DOHH2 (cell line): ENCODE data around the gene CCDC194.

Experiments used
- H3F3A ChIP-seq: fragments of 200-600 bp; sonication (generic), shearing (Covaris generic); 2 replicates; pipeline ENCODE4 v1.6.0; 2016; ENCODE audit warnings: antibody characterized with exemption, mild to moderate bottlenecking; ENCODE audit not compliant: control insufficient read depth, insufficient read depth
- H3K27ac ChIP-seq: fragments of 200-600 bp; sonication (generic); 2 replicates; pipeline ENCODE4 v1.5.1; 2014; ENCODE audit warnings: low read depth, mild to moderate bottlenecking, low read length, moderate library complexity
- H3K27me3 ChIP-seq: fragments of 200-600 bp; sonication (generic); 2 replicates; pipeline ENCODE4 v1.6.1; 2014; ENCODE audit warnings: mild to moderate bottlenecking, low read length, mixed read lengths; ENCODE audit not compliant: control insufficient read depth
- H3K36me3 ChIP-seq: fragments of 200-600 bp; sonication (generic); 2 replicates; pipeline ENCODE4 v1.6.1; 2014; ENCODE audit warnings: mild to moderate bottlenecking, low read length, moderate library complexity, mixed read lengths; ENCODE audit not compliant: control insufficient read depth
- H3K4me1 ChIP-seq: fragments of 200-600 bp; sonication (generic); 2 replicates; pipeline ENCODE4 v1.6.1; 2014; ENCODE audit warnings: mild to moderate bottlenecking, low read length, mixed read lengths; ENCODE audit not compliant: control insufficient read depth
- H3K4me2 ChIP-seq: fragments of 200-600 bp; sonication (generic); 2 replicates; pipeline ENCODE4 v1.6.0; 2014; ENCODE audit warnings: mild to moderate bottlenecking, low read length, moderate library complexity
- H3K4me3 ChIP-seq: fragments of 200-600 bp; sonication (generic); 2 replicates; pipeline ENCODE4 v1.5.1; 2014; ENCODE audit warnings: mild to moderate bottlenecking, low read length, mixed read lengths
- H3K79me2 ChIP-seq: fragments of 200-600 bp; sonication (generic); 2 replicates; pipeline ENCODE4 v1.6.1; 2014; ENCODE audit warnings: mild to moderate bottlenecking, low read length, mixed read lengths; ENCODE audit not compliant: control insufficient read depth
- H3K9me2 ChIP-seq: fragments of 200-600 bp; sonication (generic); replicated peaks from 2 replicates; pipeline ENCODE4 v1.6.1; 2014; ENCODE audit warnings: mild to moderate bottlenecking, low read length, mixed read lengths; ENCODE audit not compliant: control insufficient read depth
- H3K9me3 ChIP-seq: fragments of 200-600 bp; sonication (generic); 2 replicates; pipeline ENCODE4 v1.6.1; 2014; ENCODE audit warnings: antibody characterized with exemption, low read length, mixed read lengths; ENCODE audit not compliant: control insufficient read depth, insufficient read depth
- H4K20me1 ChIP-seq: fragments of 200-600 bp; sonication (generic); 2 replicates; pipeline ENCODE4 v1.6.0; 2014; ENCODE audit warnings: low read depth, mild to moderate bottlenecking, antibody characterized with exemption, low read length, moderate library complexity; ENCODE audit not compliant: control insufficient read depth, insufficient read depth
- EZH2phosphoT487 ChIP-seq: fragments of 200-600 bp; sonication (generic); IDR thresholded peaks from 2 replicates; pipeline ENCODE4 v1.6.1; 2017; ENCODE audit warnings: borderline replicate concordance, mild to moderate bottlenecking, antibody characterized with exemption, low read length, moderate library complexity, mixed read lengths
- TF ChIP-seq, protein P1 (sequence below): fragments of 200-600 bp; sonication (generic); IDR thresholded peaks from one replicate; pipeline ENCODE4 v1.5.1; 2014; ENCODE audit warnings: antibody characterized with exemption, mild to moderate bottlenecking, low read depth, low read length; ENCODE audit not compliant: poor library complexity, severe bottlenecking

CCDC194 gene

DNA sequence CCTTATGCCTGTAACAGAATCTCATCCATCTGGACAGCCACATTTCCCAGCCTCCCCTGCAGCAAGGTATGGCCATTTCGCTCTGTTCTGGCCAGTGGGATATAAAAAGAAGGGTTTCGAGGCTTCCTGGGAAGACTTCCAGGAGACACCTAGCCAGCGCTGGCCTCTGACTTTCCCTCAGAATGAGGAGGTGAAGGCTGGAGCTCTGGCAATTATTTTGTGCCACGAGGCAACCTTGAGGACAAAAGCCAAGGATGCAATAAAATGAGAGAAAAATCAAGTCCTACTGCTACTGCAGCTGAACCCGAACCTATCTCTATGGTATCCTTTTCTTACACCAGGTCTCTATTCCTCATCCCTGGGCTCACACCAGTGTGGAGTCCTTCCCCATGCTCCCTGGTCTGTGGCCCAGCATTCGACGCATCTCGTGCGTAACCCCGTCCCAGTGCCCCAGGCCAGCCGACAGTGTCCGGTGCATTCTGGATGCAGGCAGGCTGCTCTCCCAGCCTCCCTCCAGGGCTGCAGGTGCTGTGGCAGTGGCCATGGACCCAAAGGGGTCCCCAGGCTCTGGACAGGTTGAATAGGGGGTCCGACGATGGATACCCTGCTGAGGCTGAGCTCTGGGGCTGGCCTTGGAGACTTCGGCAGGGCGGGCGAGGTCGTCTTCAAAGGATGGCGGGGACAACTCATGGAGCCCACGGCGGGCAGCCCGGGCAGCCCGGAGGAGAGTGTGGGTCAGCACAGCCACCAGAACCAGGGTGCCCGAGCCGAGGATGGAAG, 42.3 kb upstream of the CCDC194 start:
- Histone ChIP-seq H3F3A (no peaks in the 10 kb centered on the region), H3K36me3 (no peaks in the 10 kb centered on the region), H3K4me2 (no peak overlapping the region), H3K4me3 (no peak overlapping the region), H3K27ac (no peak overlapping the region), H4K20me1 (no peaks in the 10 kb centered on the region), H3K4me1 (no peaks in the 10 kb centered on the region), H3K9me3 (peaks cover 1% of the 10 kb centered on the region; the same call in 1 of the 2 replicates), H3K79me2 (no peaks in the 10 kb centered on the region), H3K9me2 (no peaks in the 10 kb centered on the region), H3K27me3 (no peaks in the 10 kb centered on the region)
- no peak for TF ChIP-seq EZH2phosphoT487
- TF ChIP-seq, protein P1, sequence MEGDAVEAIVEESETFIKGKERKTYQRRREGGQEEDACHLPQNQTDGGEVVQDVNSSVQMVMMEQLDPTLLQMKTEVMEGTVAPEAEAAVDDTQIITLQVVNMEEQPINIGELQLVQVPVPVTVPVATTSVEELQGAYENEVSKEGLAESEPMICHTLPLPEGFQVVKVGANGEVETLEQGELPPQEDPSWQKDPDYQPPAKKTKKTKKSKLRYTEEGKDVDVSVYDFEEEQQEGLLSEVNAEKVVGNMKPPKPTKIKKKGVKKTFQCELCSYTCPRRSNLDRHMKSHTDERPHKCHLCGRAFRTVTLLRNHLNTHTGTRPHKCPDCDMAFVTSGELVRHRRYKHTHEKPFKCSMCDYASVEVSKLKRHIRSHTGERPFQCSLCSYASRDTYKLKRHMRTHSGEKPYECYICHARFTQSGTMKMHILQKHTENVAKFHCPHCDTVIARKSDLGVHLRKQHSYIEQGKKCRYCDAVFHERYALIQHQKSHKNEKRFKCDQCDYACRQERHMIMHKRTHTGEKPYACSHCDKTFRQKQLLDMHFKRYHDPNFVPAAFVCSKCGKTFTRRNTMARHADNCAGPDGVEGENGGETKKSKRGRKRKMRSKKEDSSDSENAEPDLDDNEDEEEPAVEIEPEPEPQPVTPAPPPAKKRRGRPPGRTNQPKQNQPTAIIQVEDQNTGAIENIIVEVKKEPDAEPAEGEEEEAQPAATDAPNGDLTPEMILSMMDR, result no peak

DNA sequence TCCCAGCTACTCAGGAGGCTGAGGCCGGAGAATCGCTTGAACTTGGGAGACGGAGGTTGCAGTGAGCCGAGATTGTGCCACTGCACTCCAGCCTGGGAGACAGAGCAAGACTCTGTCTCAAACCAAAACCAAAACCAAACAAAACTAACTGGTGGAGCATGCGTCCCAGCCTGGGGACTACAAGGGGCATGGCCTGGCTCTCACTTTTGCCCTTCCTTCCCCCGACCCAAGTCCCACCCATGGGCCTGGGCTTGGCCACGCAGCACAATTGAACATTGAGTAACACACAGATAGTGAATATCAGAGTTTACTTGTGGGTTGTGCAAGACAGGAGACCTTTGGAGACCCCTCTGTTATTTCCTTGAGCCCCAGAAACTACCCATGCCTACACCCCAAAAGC, 41.2 kb upstream of the CCDC194 start:
- Histone ChIP-seq H3K36me3 (no peaks in the 10 kb centered on the region), H3K9me3 (no peaks in the 10 kb centered on the region), H3K4me3 (no peak overlapping the region), H3K27me3 (no peaks in the 10 kb centered on the region), H3K4me1 (no peaks in the 10 kb centered on the region), H3K9me2 (no peaks in the 10 kb centered on the region), H3K79me2 (no peaks in the 10 kb centered on the region), H3K4me2 (no peak overlapping the region), H4K20me1 (no peaks in the 10 kb centered on the region), H3F3A (no peaks in the 10 kb centered on the region), H3K27ac (no peak overlapping the region)
- no peak for TF ChIP-seq EZH2phosphoT487
- TF ChIP-seq, protein P1, result no peak

DNA sequence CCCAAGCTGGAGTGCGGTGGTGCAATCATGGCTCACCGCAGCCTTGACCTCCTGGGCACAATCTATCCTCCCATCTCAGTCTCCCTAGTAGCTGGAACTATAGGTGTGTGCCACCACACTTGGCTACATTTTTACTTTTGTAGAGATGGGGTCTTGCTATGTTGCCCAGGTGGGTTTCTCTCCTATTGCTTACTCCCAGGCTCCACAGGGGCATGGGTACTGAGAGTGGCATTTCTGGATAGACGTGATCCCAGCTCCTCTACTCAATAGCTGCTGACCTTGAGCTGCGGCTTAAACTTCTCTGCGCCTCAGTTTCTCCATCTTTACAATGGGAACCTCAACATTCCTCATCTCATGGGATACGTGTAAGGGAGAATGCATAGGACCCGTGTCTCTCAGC, 37.4 kb upstream of the CCDC194 start:
- Histone ChIP-seq H4K20me1 (no peaks in the 10 kb centered on the region), H3F3A (no peaks in the 10 kb centered on the region), H3K4me1 (0 out of 2 replicates have a peak, but pooled peaks cover 2% of the 10 kb centered on the region), H3K27ac (no peak overlapping the region), H3K4me3 (no peak overlapping the region), H3K9me3 (no peaks in the 10 kb centered on the region), H3K9me2 (no peaks in the 10 kb centered on the region), H3K27me3 (no peaks in the 10 kb centered on the region), H3K36me3 (no peaks in the 10 kb centered on the region), H3K79me2 (no peaks in the 10 kb centered on the region), H3K4me2 (no peak overlapping the region)
- no peak for TF ChIP-seq EZH2phosphoT487
- TF ChIP-seq, protein P1, result no peak
